Measurements from ENCODE around the gene RGS9.

The RGS9 gene

GRCh38 chr17:65155622-65156021 is 18.5 kb downstream of the RGS9 start:
- TF ChIP-seq POLR2A (IDR thresholded peaks at IDR 0.05; ENCODE audit: low read depth, low read length), result no peak

GRCh38 chr17:65156185-65156834 is 19.1 kb downstream of the RGS9 start:
- DNase-seq (ENCODE audit: insufficient read length, low spot score), result no peak
- TF ChIP-seq POLR2A (IDR thresholded peaks at IDR 0.05; ENCODE audit: low read depth, low read length), result no peak
- no peak for FAIRE-seq

More at GRCh38 chr17:65155622-65156021, 18.5 kb downstream of the RGS9 start:
- DNase-seq (ENCODE audit: insufficient read length, low spot score) (no peak), FAIRE-seq (no peak)

- TF ChIP-seq POLR2A (IDR thresholded peaks at IDR 0.05; ENCODE audit: low read depth, low read length), result no peak
- DNase-seq (ENCODE audit: insufficient read length, low spot score) (no peak), FAIRE-seq (no peak)
Measured at GRCh38 chr17:65156835-65157565, 19.8 kb downstream of the RGS9 start.

- no peak for TF ChIP-seq POLR2A (IDR thresholded peaks at IDR 0.05; ENCODE audit: low read depth, low read length)
- DNase-seq (ENCODE audit: insufficient read length, low spot score), result no peak
- no peak for FAIRE-seq
Measured at GRCh38 chr17:65158041-65158440, 20.9 kb downstream of the RGS9 start.

- no peak for FAIRE-seq
- DNase-seq (ENCODE audit: insufficient read length, low spot score), result no peak
- TF ChIP-seq POLR2A (IDR thresholded peaks at IDR 0.05; ENCODE audit: low read depth, low read length), result no peak
Measured at GRCh38 chr17:65158622-65159021, 21.5 kb downstream of the RGS9 start.

GRCh38 chr17:65160516-65160915 is 23.3 kb downstream of the RGS9 start:
- DNase-seq (ENCODE audit: insufficient read length, low spot score) (no peak), FAIRE-seq (no peak)
- no peak for TF ChIP-seq POLR2A (IDR thresholded peaks at IDR 0.05; ENCODE audit: low read depth, low read length)

GRCh38 chr17:65163990-65164495 is 26.9 kb downstream of the RGS9 start:
- DNase-seq (ENCODE audit: insufficient read length, low spot score) (peak; percentile 76), FAIRE-seq (peak; percentile 23)
- no peak for TF ChIP-seq POLR2A (IDR thresholded peaks at IDR 0.05; ENCODE audit: low read depth, low read length)

GRCh38 chr17:65166787-65167186 is 29.6 kb downstream of the RGS9 start:
- no peak for FAIRE-seq
- no peak for TF ChIP-seq POLR2A (IDR thresholded peaks at IDR 0.05; ENCODE audit: low read depth, low read length)
- DNase-seq (ENCODE audit: insufficient read length, low spot score), result no peak

- DNase-seq (ENCODE audit: insufficient read length, low spot score) (no peak), FAIRE-seq (no peak)
- TF ChIP-seq POLR2A (IDR thresholded peaks at IDR 0.05; ENCODE audit: low read depth, low read length), result no peak
Measured at GRCh38 chr17:65167566-65167965, 30.4 kb downstream of the RGS9 start.

GRCh38 chr17:65169691-65170090 is 32.5 kb downstream of the RGS9 start:
- FAIRE-seq (no peak), DNase-seq (ENCODE audit: insufficient read length, low spot score) (no peak)
- no peak for TF ChIP-seq POLR2A (IDR thresholded peaks at IDR 0.05; ENCODE audit: low read depth, low read length)

- FAIRE-seq, result no peak
Measured at GRCh38 chr17:65170839-65171238, 33.7 kb downstream of the RGS9 start.

GRCh38 chr17:65171752-65172151 is 34.6 kb downstream of the RGS9 start:
- DNase-seq (ENCODE audit: insufficient read length, low spot score), result no peak
- no peak for FAIRE-seq
- TF ChIP-seq POLR2A (IDR thresholded peaks at IDR 0.05; ENCODE audit: low read depth, low read length), result no peak

More at GRCh38 chr17:65170839-65171238, 33.7 kb downstream of the RGS9 start:
- TF ChIP-seq POLR2A (IDR thresholded peaks at IDR 0.05; ENCODE audit: low read depth, low read length), result no peak
- DNase-seq (ENCODE audit: insufficient read length, low spot score), result no peak

GRCh38 chr17:65172496-65173136 is 35.4 kb downstream of the RGS9 start:
- no peak for FAIRE-seq
- TF ChIP-seq POLR2A (IDR thresholded peaks at IDR 0.05; ENCODE audit: low read depth, low read length), result no peak
- no peak for DNase-seq (ENCODE audit: insufficient read length, low spot score)

- FAIRE-seq (no peak), DNase-seq (ENCODE audit: insufficient read length, low spot score) (no peak)
- no peak for TF ChIP-seq POLR2A (IDR thresholded peaks at IDR 0.05; ENCODE audit: low read depth, low read length)
Measured at GRCh38 chr17:65173284-65173793, 36.2 kb downstream of the RGS9 start.
